Central memory CD4-positive, alpha-beta T cell (primary cell): ENCODE measurements around the gene TMEM106C.

Experiments used
- DNase-seq: peaks from one replicate; pipeline ENCODE4 v3.0.0; 2022

TMEM106C gene

GRCh38 chr12:48017921-48018617, 54.7 kb downstream of the TMEM106C start:
- DNase-seq: no peak
